ENCODE measurements around the gene TMC2. TPM values are rescaled to one million over a fixed set of nuclear protein-coding genes. Genes with fewer than 3 reads are reported as not detected.
A peak's percentile ranks its signal among the peaks of the same experiment; 100 is the strongest.

TMC2 gene
- total RNA-seq, 2 donors from 2014 or later = 0.26 TPM; not detected in 1

- Histone ChIP-seq H3K4me3 (no peak overlapping the region), H3K27me3 (no peaks in the 10 kb centered on the region), H3K9me3 (no peaks in the 10 kb centered on the region), H3K27ac (no peak overlapping the region), H3K36me3 (replicated peaks in 1 of 2; ENCODE audit: insufficient read depth in 1 of 2, low read depth in 2 of 2) (no peaks in the 10 kb centered on the region), H3K4me1 (no peaks in the 10 kb centered on the region)
- 89% methylated on average over 9 of the region's 9 CpGs for WGBS, 2 donors
- DNase-seq (no peak), ATAC-seq (no peak)
- TF ChIP-seq CTCF (IDR thresholded peaks at IDR 0.05) = no peak
- TF ChIP-seq POLR2A (IDR thresholded peaks at IDR 0.05) = no peak
- intact Hi-C loops (cut with DNase I) = loop anchor here (10.0 kb wide), 1 partner anchor 116 kb away; no protein-coding TSS in a partner anchor
Measured at GRCh38 chr20:2640899-2641298, 104.5 kb downstream of the TMC2 start.

- TF ChIP-seq POLR2A (IDR thresholded peaks at IDR 0.05) (no peak), CTCF (IDR thresholded peaks at IDR 0.05) (no peak)
- no peak overlapping the region for H3K4me3 ChIP-seq
- intact Hi-C loops (cut with DNase I) = loop anchor here (10.0 kb wide), 1 partner anchor 119 kb away; no protein-coding TSS in a partner anchor
- no peak for ATAC-seq
- H3K27me3 ChIP-seq = no peaks in the 10 kb centered on the region
- no peaks in the 10 kb centered on the region for H3K4me1 ChIP-seq
- no peak for DNase-seq
- H3K27ac ChIP-seq = no peak overlapping the region
- WGBS, 2 donors = 94 to 100% methylated on average over 1 of the region's 1 CpG
- H3K9me3 ChIP-seq = no peaks in the 10 kb centered on the region
- no peaks in the 10 kb centered on the region for H3K36me3 ChIP-seq (replicated peaks in 1 of 2; ENCODE audit: insufficient read depth in 1 of 2, low read depth in 2 of 2)
Measured at GRCh38 chr20:2643708-2644107, 107.3 kb downstream of the TMC2 start.

- peaks cover 29% of the 10 kb centered on the region for H3K4me1 ChIP-seq
- peak within 1 kb of the TSS; percentile 64 to 92 (median 81) for H3K27ac ChIP-seq
- ATAC-seq (peak; percentile 98), DNase-seq (peak; percentile 90 to 94 (median 92))
- intact Hi-C loops (cut with DNase I) = no loop called here
- TF ChIP-seq POLR2A (IDR thresholded peaks at IDR 0.05) (peak; percentile 79 to 82 (median 80)), CTCF (IDR thresholded peaks at IDR 0.05) (peak in 1 of 7 experiments; percentile 4)
- peaks cover 0 to 27% of the 10 kb centered on the region in 2 donors for H3K36me3 ChIP-seq (replicated peaks in 1 of 2; ENCODE audit: insufficient read depth in 1 of 2, low read depth in 2 of 2)
- WGBS, 2 donors = 0% methylated on average over 32 to 93 of the region's 101 CpGs
- H3K9me3 ChIP-seq = no peaks in the 10 kb centered on the region
- peak within 1 kb of the TSS; percentile 93 to 95 for H3K4me3 ChIP-seq
- no peaks in the 10 kb centered on the region for H3K27me3 ChIP-seq
Measured at GRCh38 chr20:2651772-2652723, 115.7 kb downstream of the TMC2 start, which contains the start of gene NOP56. Gene NOP56 (plus strand): TSS chr20:2652632. CDS start chr20:2652661, 29 bp downstream.

GRCh38 chr20:2652724-2653555 lies 116.6 kb downstream of the TMC2 start:
- Histone ChIP-seq H3K4me3 (peak overlapping the region; percentile 93 to 95), H3K4me1 (peaks cover 29% of the 10 kb centered on the region), H3K36me3 (replicated peaks in 1 of 2; ENCODE audit: insufficient read depth in 1 of 2, low read depth in 2 of 2) (peaks cover 3 to 32% of the 10 kb centered on the region in 2 donors), H3K27ac (peak overlapping the region; percentile 64 to 92 (median 81)), H3K27me3 (no peaks in the 10 kb centered on the region), H3K9me3 (no peaks in the 10 kb centered on the region)
- TF ChIP-seq CTCF (IDR thresholded peaks at IDR 0.05) (no peak), POLR2A (IDR thresholded peaks at IDR 0.05) (no peak)
- ATAC-seq (peak; percentile 47), DNase-seq (peak in 1 of 4 donors; percentile 14)
- intact Hi-C loops (cut with DNase I) = no loop called here
- WGBS, 2 donors = 0 to 1% methylated on average over 15 to 55 of the region's 56 CpGs
